NT2/D1 (cell line): ENCODE measurements around the gene ARHGEF9.

ENCODE experiments used
- DNase-seq: peaks from one replicate; pipeline ENCODE4 v3.0.0-alpha.2; 2011; ENCODE audit warnings: low read depth, low spot score
- H3K27me3 ChIP-seq: 2 replicates; pipeline ENCODE4 v1.6.0; 2011; ENCODE audit warnings: mild to moderate bottlenecking; ENCODE audit not compliant: insufficient read length, insufficient read depth
- H3K36me3 ChIP-seq: 2 replicates; pipeline ENCODE4 v1.6.1; 2011; ENCODE audit warnings: mild to moderate bottlenecking, low read length, mixed read lengths; ENCODE audit not compliant: insufficient read depth, insufficient read length
- H3K4me1 ChIP-seq: 2 replicates; pipeline ENCODE4 v1.5.1; 2011; ENCODE audit not compliant: insufficient read depth, insufficient read length
- H3K4me3 ChIP-seq: 2 replicates; pipeline ENCODE4 v1.5.1; 2011; ENCODE audit warnings: low read depth; ENCODE audit not compliant: insufficient read length
- H3K9ac ChIP-seq: 2 replicates; pipeline ENCODE4 v1.6.0; 2011; ENCODE audit warnings: low read depth; ENCODE audit not compliant: insufficient read length
- H3K9me3 ChIP-seq: 2 replicates; pipeline ENCODE4 v1.5.1; 2011; ENCODE audit warnings: mild to moderate bottlenecking, low read length; ENCODE audit not compliant: insufficient read depth
- SUZ12 ChIP-seq: IDR thresholded peaks from 2 replicates; pipeline ENCODE4 v1.6.1; 2011; ENCODE audit not compliant: insufficient read length, insufficient read depth; ENCODE audit errors: extremely low read depth
- YY1 ChIP-seq: IDR thresholded peaks from 2 replicates; pipeline ENCODE4 v1.6.1; 2011; ENCODE audit not compliant: insufficient read length, insufficient read depth
- ZNF274 ChIP-seq: IDR thresholded peaks from 2 replicates; pipeline ENCODE4 v1.6.1; 2011; ENCODE audit warnings: mild to moderate bottlenecking, low read depth, low read length

The ARHGEF9 gene

DNA sequence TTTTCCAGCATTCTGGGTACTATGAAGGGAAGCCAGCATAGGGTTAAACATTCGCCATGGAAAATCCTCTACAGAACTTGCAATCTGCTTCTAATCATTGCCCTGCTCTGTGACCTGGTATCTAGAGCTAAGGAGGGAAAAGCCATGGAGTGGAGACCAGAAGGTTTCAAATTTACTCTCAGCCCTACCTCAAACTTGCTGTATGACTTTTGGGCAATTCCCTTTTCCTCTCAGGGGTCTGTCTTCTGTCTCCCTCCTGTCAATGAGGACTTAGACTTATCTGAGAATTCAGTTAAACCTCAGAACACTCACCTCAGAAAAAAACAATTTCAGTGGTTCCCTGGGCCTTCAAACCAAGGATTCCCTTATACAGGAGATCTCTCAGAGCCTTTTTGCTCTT lies 29.1 kb downstream of the ARHGEF9 start:
- Histone ChIP-seq H3K36me3 (peaks cover 6% of the 10 kb centered on the region), H3K27me3 (no peaks in the 10 kb centered on the region), H3K9ac (peak overlapping the region; percentile 46), H3K9me3 (no peaks in the 10 kb centered on the region), H3K4me3 (no peak overlapping the region), H3K4me1 (no peaks in the 10 kb centered on the region)
- TF ChIP-seq ZNF274 (no peak), YY1 (no peak), SUZ12 (no peak)
- DNase-seq, result no peak

GRCh38 chrX:63754860-63755579 lies 30.0 kb downstream of the ARHGEF9 start:
- H3K9me3 ChIP-seq, result no peaks in the 10 kb centered on the region
- H3K27me3 ChIP-seq, result no peaks in the 10 kb centered on the region
- H3K4me1 ChIP-seq, result no peaks in the 10 kb centered on the region
- peak; percentile 90 for DNase-seq
- TF ChIP-seq YY1, result no peak
- TF ChIP-seq SUZ12, result no peak
- no peak for TF ChIP-seq ZNF274
- H3K36me3 ChIP-seq, result peaks cover 6% of the 10 kb centered on the region
- peak overlapping the region; percentile 88 for H3K9ac ChIP-seq
- peak overlapping the region; percentile 74 for H3K4me3 ChIP-seq

- Histone ChIP-seq H3K36me3 (peaks cover 6% of the 10 kb centered on the region), H3K9ac (peak overlapping the region; percentile 88), H3K9me3 (no peaks in the 10 kb centered on the region), H3K4me3 (peak overlapping the region; percentile 74), H3K4me1 (no peaks in the 10 kb centered on the region), H3K27me3 (no peaks in the 10 kb centered on the region)
- TF ChIP-seq YY1 (no peak), ZNF274 (no peak), SUZ12 (no peak)
- no peak for DNase-seq
Measured at GRCh38 chrX:63754136-63754859, 30.7 kb downstream of the ARHGEF9 start.

DNA sequence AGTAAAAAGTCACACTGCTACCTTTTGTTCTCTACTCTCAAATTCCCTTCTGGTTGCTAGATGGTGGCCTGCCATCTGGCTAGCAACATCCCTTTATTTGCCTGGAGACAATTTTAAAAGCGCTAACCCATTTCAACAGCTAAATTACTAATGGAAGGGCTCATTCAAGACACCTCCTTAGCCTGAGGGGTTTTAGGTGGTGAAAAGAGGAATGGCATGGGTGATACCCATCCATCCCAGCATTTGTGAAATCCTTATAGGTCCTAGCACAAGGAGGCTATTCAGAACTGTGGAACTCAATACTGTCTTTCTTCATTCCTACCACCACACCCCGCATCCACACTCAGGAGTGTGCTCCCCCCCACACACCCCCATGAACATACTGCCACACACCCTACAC lies 33.5 kb downstream of the ARHGEF9 start:
- no peak overlapping the region for H3K9ac ChIP-seq
- no peak overlapping the region for H3K4me3 ChIP-seq
- DNase-seq, result no peak
- H3K4me1 ChIP-seq, result no peaks in the 10 kb centered on the region
- H3K27me3 ChIP-seq, result no peaks in the 10 kb centered on the region
- TF ChIP-seq YY1, result no peak
- no peak for TF ChIP-seq ZNF274
- no peak for TF ChIP-seq SUZ12
- no peaks in the 10 kb centered on the region for H3K9me3 ChIP-seq
- H3K36me3 ChIP-seq, result peaks cover 1% of the 10 kb centered on the region

- Histone ChIP-seq H3K27me3 (no peaks in the 10 kb centered on the region), H3K9me3 (no peaks in the 10 kb centered on the region), H3K36me3 (no peaks in the 10 kb centered on the region), H3K4me3 (no peak overlapping the region), H3K9ac (no peak overlapping the region), H3K4me1 (no peaks in the 10 kb centered on the region)
- TF ChIP-seq ZNF274 (no peak), SUZ12 (no peak), YY1 (no peak)
- DNase-seq, result no peak
Measured at GRCh38 chrX:63750811-63751210, 34.2 kb downstream of the ARHGEF9 start.

- TF ChIP-seq YY1 (no peak), ZNF274 (no peak), SUZ12 (no peak)
- H3K36me3 ChIP-seq, result peaks cover 4% of the 10 kb centered on the region
- no peaks in the 10 kb centered on the region for H3K4me1 ChIP-seq
- H3K27me3 ChIP-seq, result no peaks in the 10 kb centered on the region
- DNase-seq, result no peak
- no peak overlapping the region for H3K4me3 ChIP-seq
- no peak overlapping the region for H3K9ac ChIP-seq
- H3K9me3 ChIP-seq, result no peaks in the 10 kb centered on the region
Measured at GRCh38 chrX:63747331-63747730, 37.7 kb downstream of the ARHGEF9 start.

- peaks cover 7% of the 10 kb centered on the region for H3K36me3 ChIP-seq
- no peaks in the 10 kb centered on the region for H3K9me3 ChIP-seq
- DNase-seq, result no peak
- TF ChIP-seq SUZ12, result no peak
- TF ChIP-seq YY1, result no peak
- no peak for TF ChIP-seq ZNF274
- H3K4me3 ChIP-seq, result no peak overlapping the region
- H3K27me3 ChIP-seq, result no peaks in the 10 kb centered on the region
- no peaks in the 10 kb centered on the region for H3K4me1 ChIP-seq
- H3K9ac ChIP-seq, result no peak overlapping the region
Measured at GRCh38 chrX:63746715-63747114, 38.3 kb downstream of the ARHGEF9 start.
